ENCODE data around the gene CUX1. TPM values are rescaled to one million over a fixed set of nuclear protein-coding genes. Genes with fewer than 3 reads are reported as not detected.
A peak's percentile ranks its signal among the peaks of the same experiment; 100 is the strongest.

Gene CUX1
- total RNA-seq, 4 donors from 2014 or later, result 40.0 to 55.9 (median 47.3) TPM

- 93 to 97% methylated on average over 4 of the region's 4 CpGs for WGBS, 2 donors
- TF ChIP-seq POLR2A (IDR thresholded peaks at IDR 0.05), result no peak
- no peaks in the 10 kb centered on the region for H3K27me3 ChIP-seq
- H3K27ac ChIP-seq, result no peak overlapping the region
- peaks cover 0 to 15% (median 0%) of the 10 kb centered on the region in 3 donors for H3K4me1 ChIP-seq
- H3K4me3 ChIP-seq, result no peak overlapping the region
- DNase-seq, result no peak
- no peaks in the 10 kb centered on the region for H3K36me3 ChIP-seq
- H3K9me3 ChIP-seq, result no peaks in the 10 kb centered on the region
- intact Hi-C loops (cut with DNase I), result no loop called here
These were observed 159.8 kb downstream of the CUX1 start for GRCh38 chr7:101977249-101977648.

- Histone ChIP-seq H3K36me3 (no peaks in the 10 kb centered on the region), H3K4me1 (peaks cover 0 to 18% (median 0%) of the 10 kb centered on the region in 3 donors), H3K4me3 (no peak overlapping the region), H3K27ac (no peak overlapping the region), H3K9me3 (no peaks in the 10 kb centered on the region), H3K27me3 (no peaks in the 10 kb centered on the region)
- intact Hi-C loops (cut with DNase I), result no loop called here
- no peak for DNase-seq
- 92 to 94% methylated on average over 8 to 10 of the region's 10 CpGs for WGBS, 2 donors
- no peak for TF ChIP-seq POLR2A (IDR thresholded peaks at IDR 0.05)
These were observed 161.3 kb downstream of the CUX1 start for GRCh38 chr7:101978683-101979082.

- TF ChIP-seq CTCF (IDR thresholded peaks at IDR 0.05), result no peak
- TF ChIP-seq POLR2A (IDR thresholded peaks at IDR 0.05), result no peak
- intact Hi-C loops (cut with DNase I), result no loop called here
- Histone ChIP-seq H3K9me3 (no peaks in the 10 kb centered on the region), H3K27ac (no peak overlapping the region), H3K36me3 (no peaks in the 10 kb centered on the region), H3K4me3 (no peak overlapping the region), H3K27me3 (no peaks in the 10 kb centered on the region), H3K4me1 (peaks cover 0 to 29% (median 7%) of the 10 kb centered on the region in 3 donors)
- 81 to 83% methylated on average over 4 of the region's 4 CpGs for WGBS, 2 donors
- DNase-seq, result no peak
These were observed 165.9 kb downstream of the CUX1 start for GRCh38 chr7:101983147-101983811.

- TF ChIP-seq CTCF (IDR thresholded peaks at IDR 0.05) (no peak), POLR2A (IDR thresholded peaks at IDR 0.05) (no peak)
- Histone ChIP-seq H3K4me1 (peaks cover 0 to 29% (median 7%) of the 10 kb centered on the region in 3 donors), H3K4me3 (no peak overlapping the region), H3K9me3 (no peaks in the 10 kb centered on the region), H3K27ac (no peak overlapping the region), H3K27me3 (no peaks in the 10 kb centered on the region), H3K36me3 (no peaks in the 10 kb centered on the region)
- no peak for DNase-seq
- 91% methylated on average over 18 of the region's 18 CpGs for WGBS, 2 donors
- intact Hi-C loops (cut with DNase I), result no loop called here
These were observed 166.9 kb downstream of the CUX1 start for GRCh38 chr7:101984133-101984879.

- Histone ChIP-seq H3K4me1 (peaks cover 0 to 29% (median 7%) of the 10 kb centered on the region in 3 donors), H3K27me3 (no peaks in the 10 kb centered on the region), H3K36me3 (no peaks in the 10 kb centered on the region), H3K9me3 (no peaks in the 10 kb centered on the region), H3K4me3 (no peak overlapping the region), H3K27ac (peak overlapping the region in 1 of 4 donors; percentile 29)
- DNase-seq, result no peak
- WGBS, 2 donors, result 79 to 83% methylated on average over 10 to 13 of the region's 14 CpGs
- intact Hi-C loops (cut with DNase I), result no loop called here
- TF ChIP-seq POLR2A (IDR thresholded peaks at IDR 0.05) (no peak), CTCF (IDR thresholded peaks at IDR 0.05) (no peak)
These were observed 167.9 kb downstream of the CUX1 start for GRCh38 chr7:101985057-101985902.

Data from esophagus squamous epithelium (tissue), 5 donors.